ENCODE measurements around the gene BMAL1. TPM values are rescaled to one million over a fixed set of nuclear protein-coding genes. Genes with fewer than 3 reads are reported as not detected.

The BMAL1 gene
- total and polyA plus RNA-seq, 2 of the 4 experiments (the other 2 are of a cell fraction), result 8.8 to 9.9 TPM

DNA sequence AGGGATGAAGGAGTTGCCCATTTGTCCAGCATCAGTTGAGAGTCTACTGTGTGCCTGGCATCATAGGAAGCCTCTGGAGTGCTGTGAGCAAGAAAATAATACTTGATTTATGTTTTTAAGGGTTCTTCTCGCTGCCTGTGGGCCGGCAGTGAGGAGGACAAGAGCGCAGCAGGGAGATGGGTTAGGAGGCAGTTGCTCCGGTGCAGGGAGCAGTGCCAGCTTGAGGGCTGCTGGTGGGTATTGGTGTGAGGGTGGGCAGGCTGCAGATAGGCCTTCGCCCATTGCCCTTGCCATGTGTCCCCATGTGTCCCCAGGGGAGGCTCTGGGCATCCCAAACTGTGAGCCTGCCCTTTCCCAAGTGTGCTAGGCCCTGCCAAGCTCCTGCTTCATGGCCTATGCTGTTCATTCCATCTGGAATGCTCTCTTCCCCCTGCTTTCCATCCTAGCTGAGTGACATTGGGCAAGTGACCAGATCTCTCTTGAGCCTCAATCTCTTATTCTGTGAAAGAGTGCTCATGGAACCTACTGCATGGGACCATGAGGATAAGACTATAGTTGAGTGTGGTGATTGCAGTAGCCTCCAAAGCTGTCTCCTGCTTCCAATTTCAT, 19.8 kb downstream of the BMAL1 start:
- Histone ChIP-seq H3K4ac (ENCODE audit: low read depth, low read length) (no peak overlapping the region), H4K8ac (ENCODE audit: low read depth in 2 of 2, low read length in 2 of 2) (no peak overlapping the region), H3K27me3 (ENCODE audit: control insufficient read depth, insufficient read depth, low read length) (no peaks in the 10 kb centered on the region), H3K23ac (ENCODE audit: low read depth, low read length) (no peak overlapping the region), H2BK20ac (ENCODE audit: low read depth, low read length) (no peak overlapping the region), H3K36me3 (ENCODE audit: control insufficient read depth, insufficient read depth, low read length) (no peaks in the 10 kb centered on the region; the same call in 1 of the 2 replicates), H3K4me1 (ENCODE audit: control insufficient read depth, insufficient read depth, low read length) (0 out of 2 replicates have a peak, but pooled peaks cover 2% of the 10 kb centered on the region), H2AK5ac (ENCODE audit: low read depth, low read length) (no peak overlapping the region), H4K20me1 (ENCODE audit: insufficient read depth, low read length) (peaks cover 52% of the 10 kb centered on the region), H4K5ac (ENCODE audit: low read depth, low read length) (no peak overlapping the region), H2AK9ac (replicated peaks; ENCODE audit: low read depth, low read length, poor library complexity) (no peak overlapping the region), H3K14ac (replicated peaks; ENCODE audit: low read depth, low read length) (no peak overlapping the region), H3K18ac (ENCODE audit: low read depth, low read length) (no peak overlapping the region), H4K91ac (ENCODE audit: insufficient read depth, low read depth, low read length) (no peak overlapping the region), H3K56ac (ENCODE audit: extremely low read depth, insufficient read depth, low read length) (no peak overlapping the region), H3K4me2 (ENCODE audit: low read depth, low read length) (no peak overlapping the region), H2AFZ (replicated peaks; ENCODE audit: low read length, poor library complexity) (no peak overlapping the region), H3K4me3 (ENCODE audit: insufficient read depth, low read depth, low read length) (no peak overlapping the region), H2BK5ac (ENCODE audit: low read depth, low read length, poor library complexity, severe bottlenecking) (no peak overlapping the region), H3K9me3 (ENCODE audit: control insufficient read depth, insufficient read depth, low read length) (no peaks in the 10 kb centered on the region), H2BK15ac (ENCODE audit: low read depth, low read length) (no peak overlapping the region), H3K79me1 (ENCODE audit: low read depth in 1 of 2, low read length in 2 of 2) (peaks cover 20 to 76% of the 10 kb centered on the region in 2 experiments), H3K9me1 (ENCODE audit: insufficient read depth, low read length) (peaks cover 22% of the 10 kb centered on the region), H3K27ac (ENCODE audit: insufficient read depth, low read length) (no peak overlapping the region), H2BK120ac (ENCODE audit: low read depth, low read length) (no peak overlapping the region), H3K9ac (ENCODE audit: low read depth, low read length) (no peak overlapping the region)
- CTCF ChIA-PET, result no interaction called here
- in situ Hi-C loops (cut with MboI; ENCODE audit: low sequenced_read_pairs) (no loop called here), dilution Hi-C loops (cut with HindIII; ENCODE audit: low sequenced_read_pairs, unreplicated experiment) (no loop called here), intact Hi-C loops (cut with micrococcal nuclease) (no loop called here)
- 98% methylated on average over 4 of the region's 5 CpGs; no CpG with 5 or more reads in 1 of the 2 experiments for WGBS, 2 experiments (ENCODE audit: extremely low coverage in 2 of 2, insufficient read length in 1 of 2)
- POLR2A ChIA-PET (ENCODE audit: unreplicated experiment), result no interaction called here
- no TSS peak for BruUV-seq (replicated peaks)
- no peak for DNase-seq
- TF ChIP-seq CHD1 (IDR thresholded peaks at IDR 0.05; ENCODE audit: low read depth, low read length) (no peak), SMC3 (IDR thresholded peaks at IDR 0.05; ENCODE audit: low read depth, low read length) (no peak), FOS (IDR thresholded peaks at IDR 0.05; ENCODE audit: low read depth, low read length) (no peak), RFX5 (IDR thresholded peaks at IDR 0.05; ENCODE audit: low read depth, low read length) (no peak), MAFK (IDR thresholded peaks at IDR 0.05; ENCODE audit: low read depth, low read length) (no peak), NFE2L2 (IDR thresholded peaks at IDR 0.05; ENCODE audit: low read depth, low read length) (no peak), POLR2A (IDR thresholded peaks at IDR 0.05; ENCODE audit: low read depth, low read length) (no peak), MXI1 (IDR thresholded peaks at IDR 0.05; ENCODE audit: borderline replicate concordance, low read depth, low read length) (no peak), RCOR1 (IDR thresholded peaks at IDR 0.05; ENCODE audit: insufficient replicate concordance, low read length) (no peak), MAZ (IDR thresholded peaks at IDR 0.05; ENCODE audit: borderline replicate concordance, low read depth, low read length) (no peak), CEBPB (IDR thresholded peaks at IDR 0.05; ENCODE audit: low read depth, low read length) (no peak), RAD21 (IDR thresholded peaks at IDR 0.05; ENCODE audit: low read length) (no peak), BHLHE40 (IDR thresholded peaks at IDR 0.05; ENCODE audit: low read depth, low read length) (no peak)
- TF ChIP-seq, protein P1, sequence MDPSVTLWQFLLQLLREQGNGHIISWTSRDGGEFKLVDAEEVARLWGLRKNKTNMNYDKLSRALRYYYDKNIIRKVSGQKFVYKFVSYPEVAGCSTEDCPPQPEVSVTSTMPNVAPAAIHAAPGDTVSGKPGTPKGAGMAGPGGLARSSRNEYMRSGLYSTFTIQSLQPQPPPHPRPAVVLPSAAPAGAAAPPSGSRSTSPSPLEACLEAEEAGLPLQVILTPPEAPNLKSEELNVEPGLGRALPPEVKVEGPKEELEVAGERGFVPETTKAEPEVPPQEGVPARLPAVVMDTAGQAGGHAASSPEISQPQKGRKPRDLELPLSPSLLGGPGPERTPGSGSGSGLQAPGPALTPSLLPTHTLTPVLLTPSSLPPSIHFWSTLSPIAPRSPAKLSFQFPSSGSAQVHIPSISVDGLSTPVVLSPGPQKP (IDR thresholded peaks at IDR 0.05; ENCODE audit: borderline replicate concordance, low read depth, low read length), result no peak
- TF ChIP-seq, protein P2, sequence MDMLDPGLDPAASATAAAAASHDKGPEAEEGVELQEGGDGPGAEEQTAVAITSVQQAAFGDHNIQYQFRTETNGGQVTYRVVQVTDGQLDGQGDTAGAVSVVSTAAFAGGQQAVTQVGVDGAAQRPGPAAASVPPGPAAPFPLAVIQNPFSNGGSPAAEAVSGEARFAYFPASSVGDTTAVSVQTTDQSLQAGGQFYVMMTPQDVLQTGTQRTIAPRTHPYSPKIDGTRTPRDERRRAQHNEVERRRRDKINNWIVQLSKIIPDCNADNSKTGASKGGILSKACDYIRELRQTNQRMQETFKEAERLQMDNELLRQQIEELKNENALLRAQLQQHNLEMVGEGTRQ (IDR thresholded peaks at IDR 0.05; ENCODE audit: low read depth, low read length), result no peak
- TF ChIP-seq, protein P3, sequence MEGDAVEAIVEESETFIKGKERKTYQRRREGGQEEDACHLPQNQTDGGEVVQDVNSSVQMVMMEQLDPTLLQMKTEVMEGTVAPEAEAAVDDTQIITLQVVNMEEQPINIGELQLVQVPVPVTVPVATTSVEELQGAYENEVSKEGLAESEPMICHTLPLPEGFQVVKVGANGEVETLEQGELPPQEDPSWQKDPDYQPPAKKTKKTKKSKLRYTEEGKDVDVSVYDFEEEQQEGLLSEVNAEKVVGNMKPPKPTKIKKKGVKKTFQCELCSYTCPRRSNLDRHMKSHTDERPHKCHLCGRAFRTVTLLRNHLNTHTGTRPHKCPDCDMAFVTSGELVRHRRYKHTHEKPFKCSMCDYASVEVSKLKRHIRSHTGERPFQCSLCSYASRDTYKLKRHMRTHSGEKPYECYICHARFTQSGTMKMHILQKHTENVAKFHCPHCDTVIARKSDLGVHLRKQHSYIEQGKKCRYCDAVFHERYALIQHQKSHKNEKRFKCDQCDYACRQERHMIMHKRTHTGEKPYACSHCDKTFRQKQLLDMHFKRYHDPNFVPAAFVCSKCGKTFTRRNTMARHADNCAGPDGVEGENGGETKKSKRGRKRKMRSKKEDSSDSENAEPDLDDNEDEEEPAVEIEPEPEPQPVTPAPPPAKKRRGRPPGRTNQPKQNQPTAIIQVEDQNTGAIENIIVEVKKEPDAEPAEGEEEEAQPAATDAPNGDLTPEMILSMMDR (conservative IDR thresholded peaks at IDR 0.05; ENCODE audit: low read depth, low read length), result no peak
- ATAC-seq (ENCODE audit: low read depth), result no peak

Data from IMR-90 (cell line).